ENCODE data around the gene TRIM59. TPM values are rescaled to one million over a fixed set of nuclear protein-coding genes. Genes with fewer than 3 reads are reported as not detected.

TRIM59 gene
- total and polyA plus RNA-seq, 4 donors = 1.1 to 12.5 (median 3.1) TPM

- WGBS, 2 donors = 58 to 63% methylated on average over 2 of the region's 2 CpGs
- no peak for DNase-seq
- no peaks in the 10 kb centered on the region for H3K27me3 ChIP-seq (ENCODE audit: control insufficient read depth in 3 of 3, insufficient read depth in 3 of 3, low read length in 2 of 3)
- H3K9ac ChIP-seq (ENCODE audit: insufficient read depth in 1 of 2, low read length in 2 of 2) = no peak overlapping the region
- H3K4me3 ChIP-seq = no peak overlapping the region
- H3K4me1 ChIP-seq (ENCODE audit: control insufficient read depth in 5 of 5, insufficient read depth in 5 of 5, low read length in 5 of 5) = no peaks in the 10 kb centered on the region
- H3K9me3 ChIP-seq (ENCODE audit: control insufficient read depth in 4 of 4, insufficient read depth in 3 of 4, low read length in 3 of 4) = peaks cover 0 to 8% (median 1%) of the 10 kb centered on the region in 4 donors
- no peak overlapping the region for H3K27ac ChIP-seq (ENCODE audit: low read depth in 1 of 2, low read length in 1 of 2)
- TF ChIP-seq, protein P1, sequence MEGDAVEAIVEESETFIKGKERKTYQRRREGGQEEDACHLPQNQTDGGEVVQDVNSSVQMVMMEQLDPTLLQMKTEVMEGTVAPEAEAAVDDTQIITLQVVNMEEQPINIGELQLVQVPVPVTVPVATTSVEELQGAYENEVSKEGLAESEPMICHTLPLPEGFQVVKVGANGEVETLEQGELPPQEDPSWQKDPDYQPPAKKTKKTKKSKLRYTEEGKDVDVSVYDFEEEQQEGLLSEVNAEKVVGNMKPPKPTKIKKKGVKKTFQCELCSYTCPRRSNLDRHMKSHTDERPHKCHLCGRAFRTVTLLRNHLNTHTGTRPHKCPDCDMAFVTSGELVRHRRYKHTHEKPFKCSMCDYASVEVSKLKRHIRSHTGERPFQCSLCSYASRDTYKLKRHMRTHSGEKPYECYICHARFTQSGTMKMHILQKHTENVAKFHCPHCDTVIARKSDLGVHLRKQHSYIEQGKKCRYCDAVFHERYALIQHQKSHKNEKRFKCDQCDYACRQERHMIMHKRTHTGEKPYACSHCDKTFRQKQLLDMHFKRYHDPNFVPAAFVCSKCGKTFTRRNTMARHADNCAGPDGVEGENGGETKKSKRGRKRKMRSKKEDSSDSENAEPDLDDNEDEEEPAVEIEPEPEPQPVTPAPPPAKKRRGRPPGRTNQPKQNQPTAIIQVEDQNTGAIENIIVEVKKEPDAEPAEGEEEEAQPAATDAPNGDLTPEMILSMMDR (IDR thresholded peaks at IDR 0.05; ENCODE audit: control extremely low read depth, extremely low read depth) = no peak
- ATAC-seq (ENCODE audit: insufficient read depth, low FRiP score) = no peak
- no peaks in the 10 kb centered on the region for H3K36me3 ChIP-seq (ENCODE audit: control insufficient read depth in 4 of 4, insufficient read depth in 4 of 4, low read length in 4 of 4)
Measured at GRCh38 chr3:160475153-160475552, 25.6 kb upstream of the TRIM59 start.

DNA sequence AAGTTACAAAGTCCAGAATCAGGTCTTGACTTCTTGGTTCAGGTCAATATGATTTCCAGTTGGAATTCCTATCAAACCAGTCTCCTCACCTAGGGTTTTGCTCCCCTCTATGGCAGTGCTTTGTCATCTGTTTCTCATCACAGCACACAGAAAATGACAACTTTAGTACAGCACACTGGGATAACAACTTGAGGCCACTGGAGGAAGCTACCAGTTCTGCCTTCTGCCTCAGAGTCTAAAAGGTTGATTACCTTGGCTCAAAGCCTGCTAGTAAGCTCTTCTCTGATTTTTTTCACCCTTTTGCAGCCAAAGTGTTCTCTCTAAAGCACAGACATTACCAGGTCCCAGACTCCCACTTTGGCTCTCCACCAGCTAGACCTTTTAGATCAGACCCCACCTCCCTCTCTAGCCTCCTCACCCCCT, 24.8 kb upstream of the TRIM59 start:
- no peak overlapping the region for H3K4me3 ChIP-seq
- no peaks in the 10 kb centered on the region for H3K27me3 ChIP-seq (ENCODE audit: control insufficient read depth in 3 of 3, insufficient read depth in 3 of 3, low read length in 2 of 3)
- H3K9ac ChIP-seq (ENCODE audit: insufficient read depth in 1 of 2, low read length in 2 of 2) = no peak overlapping the region
- no peaks in the 10 kb centered on the region for H3K36me3 ChIP-seq (ENCODE audit: control insufficient read depth in 4 of 4, insufficient read depth in 4 of 4, low read length in 4 of 4)
- H3K9me3 ChIP-seq (ENCODE audit: control insufficient read depth in 4 of 4, insufficient read depth in 3 of 4, low read length in 3 of 4) = peaks cover 0 to 10% (median 2%) of the 10 kb centered on the region in 4 donors
- H3K4me1 ChIP-seq (ENCODE audit: control insufficient read depth in 5 of 5, insufficient read depth in 5 of 5, low read length in 5 of 5) = no peaks in the 10 kb centered on the region
- TF ChIP-seq, protein P1 (IDR thresholded peaks at IDR 0.05; ENCODE audit: control extremely low read depth, extremely low read depth) = no peak
- DNase-seq (no peak), ATAC-seq (ENCODE audit: insufficient read depth, low FRiP score) (no peak)
- no peak overlapping the region for H3K27ac ChIP-seq (ENCODE audit: low read depth in 1 of 2, low read length in 1 of 2)

DNA sequence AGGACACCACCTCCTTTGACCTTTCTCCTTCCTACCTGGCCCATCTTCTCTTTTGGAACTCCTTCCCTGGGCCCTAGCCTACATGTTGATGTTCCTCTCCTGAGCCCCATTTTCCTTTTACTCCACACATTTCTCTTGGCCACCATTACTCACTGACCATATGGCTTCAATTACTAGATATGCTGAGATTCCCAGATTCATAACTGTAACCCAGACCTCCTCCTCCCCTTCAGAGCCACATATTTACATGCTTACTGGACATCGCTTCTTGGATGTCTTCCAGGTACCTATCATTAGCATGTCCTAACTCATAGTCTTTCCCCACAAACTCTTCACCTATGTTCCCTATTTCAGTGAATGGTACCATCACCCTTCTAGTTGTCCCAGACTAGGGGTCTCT, 24.4 kb upstream of the TRIM59 start:
- H3K4me3 ChIP-seq = no peak overlapping the region
- TF ChIP-seq, protein P1 (IDR thresholded peaks at IDR 0.05; ENCODE audit: control extremely low read depth, extremely low read depth) = no peak
- no peaks in the 10 kb centered on the region for H3K36me3 ChIP-seq (ENCODE audit: control insufficient read depth in 4 of 4, insufficient read depth in 4 of 4, low read length in 4 of 4)
- no peak overlapping the region for H3K9ac ChIP-seq (ENCODE audit: insufficient read depth in 1 of 2, low read length in 2 of 2)
- WGBS, 2 donors = 71 to 100% methylated on average over 1 of the region's 1 CpG
- no peaks in the 10 kb centered on the region for H3K27me3 ChIP-seq (ENCODE audit: control insufficient read depth in 3 of 3, insufficient read depth in 3 of 3, low read length in 2 of 3)
- DNase-seq = no peak
- H3K4me1 ChIP-seq (ENCODE audit: control insufficient read depth in 5 of 5, insufficient read depth in 5 of 5, low read length in 5 of 5) = no peaks in the 10 kb centered on the region
- peaks cover 0 to 10% (median 2%) of the 10 kb centered on the region in 4 donors for H3K9me3 ChIP-seq (ENCODE audit: control insufficient read depth in 4 of 4, insufficient read depth in 3 of 4, low read length in 3 of 4)
- no peak for ATAC-seq (ENCODE audit: insufficient read depth, low FRiP score)
- no peak overlapping the region for H3K27ac ChIP-seq (ENCODE audit: low read depth in 1 of 2, low read length in 1 of 2)

GRCh38 chr3:160473221-160473620, 23.6 kb upstream of the TRIM59 start:
- TF ChIP-seq, protein P1 (IDR thresholded peaks at IDR 0.05; ENCODE audit: control extremely low read depth, extremely low read depth) = no peak
- H3K27me3 ChIP-seq (ENCODE audit: control insufficient read depth in 3 of 3, insufficient read depth in 3 of 3, low read length in 2 of 3) = no peaks in the 10 kb centered on the region
- no peak overlapping the region for H3K9ac ChIP-seq (ENCODE audit: insufficient read depth in 1 of 2, low read length in 2 of 2)
- H3K9me3 ChIP-seq (ENCODE audit: control insufficient read depth in 4 of 4, insufficient read depth in 3 of 4, low read length in 3 of 4) = peaks cover 0 to 10% (median 2%) of the 10 kb centered on the region in 4 donors
- 41 to 49% methylated on average over 1 of the region's 1 CpG for WGBS, 2 donors
- no peak overlapping the region for H3K4me3 ChIP-seq
- no peak for DNase-seq
- no peak overlapping the region for H3K27ac ChIP-seq (ENCODE audit: low read depth in 1 of 2, low read length in 1 of 2)
- no peak for ATAC-seq (ENCODE audit: insufficient read depth, low FRiP score)
- H3K4me1 ChIP-seq (ENCODE audit: control insufficient read depth in 5 of 5, insufficient read depth in 5 of 5, low read length in 5 of 5) = no peaks in the 10 kb centered on the region
- no peaks in the 10 kb centered on the region for H3K36me3 ChIP-seq (ENCODE audit: control insufficient read depth in 4 of 4, insufficient read depth in 4 of 4, low read length in 4 of 4)

Data from lung (tissue), 12 donors.